ENCODE measurements around the gene ABLIM1.

The ABLIM1 gene

GRCh38 chr10:114652402-114653368, 5.4 kb downstream of the ABLIM1 start:
- H3K27ac ChIP-seq (ENCODE audit: low read length) = no peak overlapping the region

GRCh38 chr10:114650831-114651230, 7.2 kb downstream of the ABLIM1 start:
- H3K27ac ChIP-seq (ENCODE audit: low read length) = no peak overlapping the region

More at GRCh38 chr10:114652402-114653368, 5.4 kb downstream of the ABLIM1 start:
- H3K4me2 ChIP-seq (ENCODE audit: low read depth, low read length) = no peak overlapping the region
- no peaks in the 10 kb centered on the region for H3K79me2 ChIP-seq (ENCODE audit: low read length)
- no peaks in the 10 kb centered on the region for H3K4me1 ChIP-seq (ENCODE audit: low read length)
- H2AFZ ChIP-seq (ENCODE audit: low read length) = no peak overlapping the region
- H3K9me3 ChIP-seq (replicated peaks; ENCODE audit: insufficient read depth, low read length) = no peaks in the 10 kb centered on the region
- H3K4me3 ChIP-seq (ENCODE audit: low read length) = no peak overlapping the region
- H3K9ac ChIP-seq (ENCODE audit: low read length) = no peak overlapping the region
- no peaks in the 10 kb centered on the region for H3F3A ChIP-seq (ENCODE audit: insufficient read depth, low read length)
- H3K27me3 ChIP-seq (replicated peaks; ENCODE audit: insufficient read depth, low read length) = no peaks in the 10 kb centered on the region
- no peaks in the 10 kb centered on the region for H4K20me1 ChIP-seq (ENCODE audit: insufficient read depth, low read length)
- no peaks in the 10 kb centered on the region for H3K9me2 ChIP-seq (replicated peaks; ENCODE audit: insufficient read depth, low read length)
- TF ChIP-seq EZH2 (optimal IDR thresholded peaks at IDR 0.05; ENCODE audit: low read depth, low read length) (no peak), EZH2phosphoT487 (IDR thresholded peaks at IDR 0.05; ENCODE audit: low read length) (no peak)
- TF ChIP-seq, protein P1, sequence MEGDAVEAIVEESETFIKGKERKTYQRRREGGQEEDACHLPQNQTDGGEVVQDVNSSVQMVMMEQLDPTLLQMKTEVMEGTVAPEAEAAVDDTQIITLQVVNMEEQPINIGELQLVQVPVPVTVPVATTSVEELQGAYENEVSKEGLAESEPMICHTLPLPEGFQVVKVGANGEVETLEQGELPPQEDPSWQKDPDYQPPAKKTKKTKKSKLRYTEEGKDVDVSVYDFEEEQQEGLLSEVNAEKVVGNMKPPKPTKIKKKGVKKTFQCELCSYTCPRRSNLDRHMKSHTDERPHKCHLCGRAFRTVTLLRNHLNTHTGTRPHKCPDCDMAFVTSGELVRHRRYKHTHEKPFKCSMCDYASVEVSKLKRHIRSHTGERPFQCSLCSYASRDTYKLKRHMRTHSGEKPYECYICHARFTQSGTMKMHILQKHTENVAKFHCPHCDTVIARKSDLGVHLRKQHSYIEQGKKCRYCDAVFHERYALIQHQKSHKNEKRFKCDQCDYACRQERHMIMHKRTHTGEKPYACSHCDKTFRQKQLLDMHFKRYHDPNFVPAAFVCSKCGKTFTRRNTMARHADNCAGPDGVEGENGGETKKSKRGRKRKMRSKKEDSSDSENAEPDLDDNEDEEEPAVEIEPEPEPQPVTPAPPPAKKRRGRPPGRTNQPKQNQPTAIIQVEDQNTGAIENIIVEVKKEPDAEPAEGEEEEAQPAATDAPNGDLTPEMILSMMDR (IDR thresholded peaks at IDR 0.05; ENCODE audit: low read length) = no peak
- no peak for DNase-seq
- no peaks in the 10 kb centered on the region for H3K36me3 ChIP-seq (replicated peaks; ENCODE audit: insufficient read depth, low read length)

GRCh38 chr10:114650266-114650665, 7.8 kb downstream of the ABLIM1 start:
- H3K4me3 ChIP-seq (ENCODE audit: low read length) = no peak overlapping the region
- no peaks in the 10 kb centered on the region for H3K9me3 ChIP-seq (replicated peaks; ENCODE audit: insufficient read depth, low read length)
- no peaks in the 10 kb centered on the region for H4K20me1 ChIP-seq (ENCODE audit: insufficient read depth, low read length)
- H3K79me2 ChIP-seq (ENCODE audit: low read length) = no peaks in the 10 kb centered on the region
- DNase-seq = no peak
- H3K36me3 ChIP-seq (replicated peaks; ENCODE audit: insufficient read depth, low read length) = no peaks in the 10 kb centered on the region
- no peaks in the 10 kb centered on the region for H3K4me1 ChIP-seq (ENCODE audit: low read length)
- no peak overlapping the region for H3K27ac ChIP-seq (ENCODE audit: low read length)
- no peaks in the 10 kb centered on the region for H3K9me2 ChIP-seq (replicated peaks; ENCODE audit: insufficient read depth, low read length)
- H3K4me2 ChIP-seq (ENCODE audit: low read depth, low read length) = no peak overlapping the region
- no peaks in the 10 kb centered on the region for H3F3A ChIP-seq (ENCODE audit: insufficient read depth, low read length)
- no peaks in the 10 kb centered on the region for H3K27me3 ChIP-seq (replicated peaks; ENCODE audit: insufficient read depth, low read length)
- H3K9ac ChIP-seq (ENCODE audit: low read length) = no peak overlapping the region
- no peak for TF ChIP-seq EZH2 (optimal IDR thresholded peaks at IDR 0.05; ENCODE audit: low read depth, low read length)
- TF ChIP-seq, protein P1 (IDR thresholded peaks at IDR 0.05; ENCODE audit: low read length) = no peak
- TF ChIP-seq EZH2phosphoT487 (IDR thresholded peaks at IDR 0.05; ENCODE audit: low read length) = no peak
- no peak overlapping the region for H2AFZ ChIP-seq (ENCODE audit: low read length)

More at GRCh38 chr10:114650831-114651230, 7.2 kb downstream of the ABLIM1 start:
- Histone ChIP-seq H3K4me3 (ENCODE audit: low read length) (no peak overlapping the region), H3K9me2 (replicated peaks; ENCODE audit: insufficient read depth, low read length) (no peaks in the 10 kb centered on the region), H3K9ac (ENCODE audit: low read length) (no peak overlapping the region), H3K9me3 (replicated peaks; ENCODE audit: insufficient read depth, low read length) (no peaks in the 10 kb centered on the region), H3K4me1 (ENCODE audit: low read length) (no peaks in the 10 kb centered on the region), H2AFZ (ENCODE audit: low read length) (no peak overlapping the region), H3K27me3 (replicated peaks; ENCODE audit: insufficient read depth, low read length) (no peaks in the 10 kb centered on the region), H3K4me2 (ENCODE audit: low read depth, low read length) (no peak overlapping the region), H3K79me2 (ENCODE audit: low read length) (no peaks in the 10 kb centered on the region), H3F3A (ENCODE audit: insufficient read depth, low read length) (no peaks in the 10 kb centered on the region), H3K36me3 (replicated peaks; ENCODE audit: insufficient read depth, low read length) (no peaks in the 10 kb centered on the region), H4K20me1 (ENCODE audit: insufficient read depth, low read length) (no peaks in the 10 kb centered on the region)
- no peak for DNase-seq
- TF ChIP-seq, protein P1 (IDR thresholded peaks at IDR 0.05; ENCODE audit: low read length) = no peak
- TF ChIP-seq EZH2phosphoT487 (IDR thresholded peaks at IDR 0.05; ENCODE audit: low read length) = no peak
- no peak for TF ChIP-seq EZH2 (optimal IDR thresholded peaks at IDR 0.05; ENCODE audit: low read depth, low read length)

Data from MM.1S (cell line).